ENCODE data around the gene RIMBP2.

RIMBP2 gene

GRCh38 chr12:130675121-130675520 lies 41.0 kb downstream of the RIMBP2 start:
- DNase-seq: no peak

- DNase-seq: no peak
Observed at GRCh38 chr12:130674676-130675075, 41.4 kb downstream of the RIMBP2 start.

GRCh38 chr12:130673036-130673705 lies 42.9 kb downstream of the RIMBP2 start:
- DNase-seq: no peak

- peak; percentile 26 for DNase-seq
Observed at GRCh38 chr12:130672089-130672820, 43.8 kb downstream of the RIMBP2 start.

- DNase-seq: no peak
Observed at GRCh38 chr12:130671556-130671955, 44.5 kb downstream of the RIMBP2 start.

GRCh38 chr12:130669797-130670196 lies 46.3 kb downstream of the RIMBP2 start:
- no peak for DNase-seq

GRCh38 chr12:130669205-130669557 lies 46.9 kb downstream of the RIMBP2 start:
- no peak for DNase-seq

GRCh38 chr12:130668286-130669204 lies 47.6 kb downstream of the RIMBP2 start:
- DNase-seq: no peak

GRCh38 chr12:130667421-130667960 lies 48.6 kb downstream of the RIMBP2 start:
- no peak for DNase-seq

- no peak for DNase-seq
Observed at GRCh38 chr12:130666645-130667044, 49.5 kb downstream of the RIMBP2 start.

GRCh38 chr12:130665753-130666152 lies 50.3 kb downstream of the RIMBP2 start:
- DNase-seq: no peak

- DNase-seq: no peak
Observed at GRCh38 chr12:130664772-130665171, 51.3 kb downstream of the RIMBP2 start.

GRCh38 chr12:130664252-130664651 lies 51.8 kb downstream of the RIMBP2 start:
- no peak for DNase-seq

GRCh38 chr12:130663514-130663913 lies 52.6 kb downstream of the RIMBP2 start:
- DNase-seq: no peak

- no peak for DNase-seq
Observed at GRCh38 chr12:130661486-130662255, 54.4 kb downstream of the RIMBP2 start.

- DNase-seq: no peak
Observed at GRCh38 chr12:130661059-130661458, 55.0 kb downstream of the RIMBP2 start.

GRCh38 chr12:130658145-130658911 lies 57.8 kb downstream of the RIMBP2 start:
- no peak for DNase-seq

GRCh38 chr12:130656411-130656810 lies 59.7 kb downstream of the RIMBP2 start:
- DNase-seq: no peak

GRCh38 chr12:130655881-130656280 lies 60.2 kb downstream of the RIMBP2 start:
- DNase-seq: no peak

- DNase-seq: peak; percentile 16
Observed at GRCh38 chr12:130655010-130655409, 61.1 kb downstream of the RIMBP2 start.

- no peak for DNase-seq
Observed at GRCh38 chr12:130651188-130651959, 64.7 kb downstream of the RIMBP2 start.

All from NCI-H2171 treated with DMSO at 0.1 percent for 48 hours (cell line).